Neuronal stem cell (in vitro differentiated cells): Measurements from ENCODE around the gene CCDC102B.

Experiments
- DNase-seq: peaks from one replicate; pipeline ENCODE4 v3.0.0-alpha.2; 2013; ENCODE audit warnings: low spot score
- H2AFZ ChIP-seq: one replicate; pipeline ENCODE4 v1.6.1; 2013; ENCODE audit warnings: mild to moderate bottlenecking, low read length, inconsistent platforms
- H2AK5ac ChIP-seq: 2 replicates; pipeline ENCODE4 v1.6.1; 2013; ENCODE audit warnings: low read depth, mild to moderate bottlenecking, inconsistent platforms, low read length, moderate library complexity, mixed read lengths
- H2BK120ac ChIP-seq: 2 replicates; pipeline ENCODE4 v1.6.1; 2013; ENCODE audit warnings: low read depth, mild to moderate bottlenecking, inconsistent platforms, low read length, moderate library complexity, mixed read lengths
- H2BK12ac ChIP-seq: one replicate; pipeline ENCODE4 v1.6.1; 2013; ENCODE audit warnings: low read length, inconsistent platforms
- H2BK15ac ChIP-seq: 2 replicates; pipeline ENCODE4 v1.6.1; 2013; ENCODE audit warnings: mild to moderate bottlenecking, low read length, inconsistent platforms, mixed read lengths
- H2BK5ac ChIP-seq: one replicate; pipeline ENCODE4 v1.6.1; 2013; ENCODE audit warnings: inconsistent platforms, mild to moderate bottlenecking, low read length, moderate library complexity
- H3K14ac ChIP-seq: one replicate; pipeline ENCODE4 v1.6.1; 2013; ENCODE audit warnings: low read length, inconsistent platforms
- H3K18ac ChIP-seq: 2 replicates; pipeline ENCODE4 v1.6.1; 2013; ENCODE audit warnings: low read length, inconsistent platforms
- H3K23ac ChIP-seq: 2 replicates; pipeline ENCODE4 v1.6.1; 2013; ENCODE audit warnings: low read depth, mild to moderate bottlenecking, mixed read lengths, low read length, inconsistent platforms; ENCODE audit not compliant: poor library complexity
- H3K27ac ChIP-seq: replicated peaks from 3 replicates; pipeline ENCODE4 v1.5.1; 2013; ENCODE audit warnings: low read length, inconsistent platforms
- H3K27me3 ChIP-seq, 3 experiments: 2 replicates each; pipeline ENCODE4 v1.6.1; 2013; ENCODE audit warnings: low read length in 3 of 3, mild to moderate bottlenecking in 2 of 3, inconsistent platforms in 1 of 3, low read depth in 1 of 3, mixed read lengths in 1 of 3, moderate library complexity in 1 of 3; ENCODE audit not compliant: control insufficient read depth in 3 of 3, insufficient read depth in 3 of 3
- H3K36me3 ChIP-seq, 2 donors: replicated peaks in 1 of 2; 2 replicates each; pipeline ENCODE4 v1.6.1; 2013; ENCODE audit warnings: low read length in 2 of 2; ENCODE audit not compliant: control insufficient read depth in 2 of 2, insufficient read depth in 2 of 2
- H3K4ac ChIP-seq: 2 replicates; pipeline ENCODE4 v1.6.1; 2013; ENCODE audit warnings: inconsistent platforms, mild to moderate bottlenecking, low read length, moderate library complexity
- H3K4me1 ChIP-seq, 2 donors: 1 replicate in 1 of 2; 2 replicates in 1 of 2; pipeline ENCODE4 v1.6.1; 2013; ENCODE audit warnings: low read length in 2 of 2, low read depth in 1 of 2; ENCODE audit not compliant: control insufficient read depth in 2 of 2, insufficient read depth in 1 of 2
- H3K4me2 ChIP-seq: one replicate; pipeline ENCODE4 v1.6.1; 2013; ENCODE audit warnings: mild to moderate bottlenecking, low read length, inconsistent platforms; ENCODE audit not compliant: insufficient read depth, poor library complexity, severe bottlenecking
- H3K4me3 ChIP-seq, 2 donors: 2 replicates each; pipeline ENCODE4 v1.5.1; 2013; ENCODE audit warnings: low read length in 2 of 2, mild to moderate bottlenecking in 2 of 2, inconsistent platforms in 1 of 2, moderate library complexity in 1 of 2
- H3K79me1 ChIP-seq: one replicate; pipeline ENCODE4 v1.6.1; 2013; ENCODE audit warnings: low read depth, mild to moderate bottlenecking, inconsistent platforms, low read length, moderate library complexity
- H3K9ac ChIP-seq: one replicate; pipeline ENCODE4 v1.6.1; 2013; ENCODE audit warnings: mild to moderate bottlenecking, low read depth, low read length, inconsistent platforms; ENCODE audit not compliant: poor library complexity
- H3K9me3 ChIP-seq, 2 donors: replicated peaks in 1 of 2; 2 replicates each; pipeline versions ENCODE3 to v1.6.1; 2013; ENCODE audit warnings: low read length in 2 of 2, mild to moderate bottlenecking in 2 of 2, inconsistent platforms in 1 of 2, low read depth in 1 of 2, mixed read lengths in 1 of 2, moderate library complexity in 1 of 2; ENCODE audit not compliant: control insufficient read depth in 2 of 2, insufficient read depth in 1 of 2
- H4K8ac ChIP-seq: one replicate; pipeline ENCODE4 v1.6.1; 2013; ENCODE audit warnings: low read depth, mild to moderate bottlenecking, inconsistent platforms, low read length, moderate library complexity
- H4K91ac ChIP-seq: one replicate; pipeline ENCODE4 v1.6.1; 2013; ENCODE audit warnings: low read length, low read depth, mild to moderate bottlenecking, inconsistent platforms; ENCODE audit not compliant: poor library complexity
- WGBS, 2 donors: extraction: QIAGEN DNeasy Blood & Tissue Kit; methylation state at CpG; one replicate each; pipeline ENCODE4 v1.1.7; 2013; ENCODE audit warnings: missing lambda C conversion rate in 2 of 2, mixed read lengths in 1 of 2; ENCODE audit not compliant: insufficient read length in 2 of 2, insufficient replicate concordance in 1 of 2; ENCODE audit errors: extremely low coverage in 2 of 2; 5-methylcytosine and 5-hydroxymethylcytosine counted together

CCDC102B gene

GRCh38 chr18:68833756-68834155 is 35.9 kb downstream of the CCDC102B start:
- H3K4ac ChIP-seq = no peak overlapping the region
- no peak overlapping the region for H3K14ac ChIP-seq
- no peak overlapping the region for H3K9ac ChIP-seq
- no peak overlapping the region for H2BK12ac ChIP-seq
- no peak overlapping the region for H2BK5ac ChIP-seq
- no peak overlapping the region for H2BK120ac ChIP-seq
- H3K4me3 ChIP-seq = no peak overlapping the region
- H3K23ac ChIP-seq = no peak overlapping the region
- H3K27me3 ChIP-seq = no peaks in the 10 kb centered on the region
- no peak overlapping the region for H3K18ac ChIP-seq
- WGBS, 2 donors = no CpG with 5 or more reads among the region's 5 CpGs
- no peaks in the 10 kb centered on the region for H3K79me1 ChIP-seq
- H2BK15ac ChIP-seq = no peak overlapping the region
- H3K4me2 ChIP-seq = no peak overlapping the region
- H3K9me3 ChIP-seq = no peaks in the 10 kb centered on the region
- no peak overlapping the region for H2AK5ac ChIP-seq
- no peaks in the 10 kb centered on the region for H3K4me1 ChIP-seq
- no peak overlapping the region for H4K8ac ChIP-seq
- H4K91ac ChIP-seq = no peak overlapping the region
- no peak for DNase-seq
- no peaks in the 10 kb centered on the region for H3K36me3 ChIP-seq
- no peak overlapping the region for H2AFZ ChIP-seq
- no peak overlapping the region for H3K27ac ChIP-seq

GRCh38 chr18:68837665-68838451 is 40.0 kb downstream of the CCDC102B start:
- Histone ChIP-seq H4K8ac (no peak overlapping the region), H3K4ac (no peak overlapping the region), H3K9ac (no peak overlapping the region), H2BK15ac (no peak overlapping the region), H3K9me3 (no peaks in the 10 kb centered on the region), H2AK5ac (no peak overlapping the region), H3K27ac (no peak overlapping the region), H3K27me3 (no peaks in the 10 kb centered on the region), H3K14ac (no peak overlapping the region), H3K79me1 (no peaks in the 10 kb centered on the region), H2AFZ (no peak overlapping the region), H2BK12ac (no peak overlapping the region), H3K4me3 (no peak overlapping the region), H3K18ac (no peak overlapping the region), H3K4me1 (peaks cover 0 to 8% of the 10 kb centered on the region in 2 donors), H3K4me2 (no peak overlapping the region), H4K91ac (no peak overlapping the region), H3K23ac (no peak overlapping the region), H3K36me3 (no peaks in the 10 kb centered on the region), H2BK5ac (no peak overlapping the region), H2BK120ac (no peak overlapping the region)
- no peak for DNase-seq
- no CpG with 5 or more reads among the region's 7 CpGs for WGBS, 2 donors

DNA sequence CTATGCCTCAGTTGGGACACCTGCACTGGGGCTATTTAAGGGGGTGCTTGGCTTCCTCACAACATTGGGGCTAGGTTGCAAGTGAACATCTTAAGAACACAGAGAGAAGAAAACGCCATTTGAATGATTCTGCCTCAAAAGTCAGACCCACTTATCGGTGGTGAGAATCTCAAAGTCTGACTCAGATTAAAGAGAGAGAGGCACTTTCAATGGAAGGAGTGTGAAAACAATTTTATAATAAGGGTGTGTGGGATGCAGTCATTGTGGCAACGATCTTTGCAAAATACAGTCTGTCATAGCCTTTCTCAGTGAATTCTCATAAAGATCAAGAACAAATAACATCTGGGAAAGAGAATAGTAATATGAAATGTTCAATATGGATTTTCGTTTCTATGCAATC is 41.8 kb downstream of the CCDC102B start:
- Histone ChIP-seq H3K4me1 (peaks cover 0 to 8% of the 10 kb centered on the region in 2 donors), H2BK15ac (no peak overlapping the region), H2AFZ (no peak overlapping the region), H3K36me3 (no peaks in the 10 kb centered on the region), H3K23ac (no peak overlapping the region), H3K4me2 (no peak overlapping the region), H2BK5ac (no peak overlapping the region), H2BK12ac (no peak overlapping the region), H3K9ac (no peak overlapping the region), H4K91ac (no peak overlapping the region), H4K8ac (no peak overlapping the region), H3K79me1 (no peaks in the 10 kb centered on the region), H3K27ac (no peak overlapping the region), H3K18ac (no peak overlapping the region), H2BK120ac (no peak overlapping the region), H3K27me3 (no peaks in the 10 kb centered on the region), H3K4me3 (no peak overlapping the region), H3K9me3 (no peaks in the 10 kb centered on the region), H3K14ac (no peak overlapping the region), H2AK5ac (no peak overlapping the region), H3K4ac (no peak overlapping the region)
- no peak for DNase-seq
- WGBS, 2 donors = no CpG with 5 or more reads among the region's 4 CpGs

DNA sequence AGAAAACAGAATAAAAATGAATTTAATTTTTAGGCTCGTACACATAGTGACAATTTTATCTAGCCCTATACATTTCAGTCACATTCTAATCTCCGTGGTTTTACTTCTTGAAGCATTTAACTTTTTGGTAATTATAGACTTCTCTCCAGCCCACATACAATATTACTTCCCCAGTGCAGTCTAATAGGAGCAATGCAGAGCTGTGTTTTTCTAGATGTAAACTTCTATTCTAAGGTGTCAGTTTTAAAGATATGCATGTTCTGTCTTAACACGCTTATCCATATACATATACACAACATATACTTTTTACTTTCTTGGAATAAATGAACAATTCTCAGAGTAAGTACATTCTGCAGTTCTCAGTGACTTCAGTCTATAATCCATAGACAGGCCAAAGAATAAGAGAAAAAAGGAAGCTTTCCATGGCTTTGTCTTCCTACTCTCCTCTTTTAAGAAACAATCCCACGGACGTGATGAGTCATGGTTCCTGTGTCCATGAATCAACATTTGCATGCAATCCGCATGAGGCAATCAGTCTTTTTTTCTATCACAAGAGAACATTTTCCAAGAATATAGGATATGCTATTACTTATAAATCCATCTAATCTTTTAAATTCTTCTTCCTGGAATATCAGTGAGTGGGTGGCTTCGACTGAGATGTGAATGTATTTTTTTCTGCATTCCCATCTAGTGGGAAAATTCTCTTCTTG is 42.8 kb downstream of the CCDC102B start:
- H3K27ac ChIP-seq = no peak overlapping the region
- DNase-seq = peak; percentile 6
- H3K9me3 ChIP-seq = no peaks in the 10 kb centered on the region
- no peak overlapping the region for H2BK5ac ChIP-seq
- H2AK5ac ChIP-seq = no peak overlapping the region
- H3K27me3 ChIP-seq = no peaks in the 10 kb centered on the region
- peaks cover 0 to 8% of the 10 kb centered on the region in 2 donors for H3K4me1 ChIP-seq
- H4K8ac ChIP-seq = no peak overlapping the region
- no CpG with 5 or more reads among the region's 7 CpGs for whole genome bisulfite sequencing, 2 donors
- no peak overlapping the region for H3K18ac ChIP-seq
- no peaks in the 10 kb centered on the region for H3K36me3 ChIP-seq
- no peak overlapping the region for H3K14ac ChIP-seq
- H3K79me1 ChIP-seq = no peaks in the 10 kb centered on the region
- no peak overlapping the region for H3K9ac ChIP-seq
- H3K23ac ChIP-seq = no peak overlapping the region
- no peak overlapping the region for H3K4me3 ChIP-seq
- no peak overlapping the region for H3K4me2 ChIP-seq
- H4K91ac ChIP-seq = no peak overlapping the region
- no peak overlapping the region for H2BK15ac ChIP-seq
- H2BK120ac ChIP-seq = no peak overlapping the region
- no peak overlapping the region for H2BK12ac ChIP-seq
- H3K4ac ChIP-seq = no peak overlapping the region
- peak overlapping the region; percentile 76 for H2AFZ ChIP-seq
